HEK293 (cell line): ENCODE results near the gene SMO.

Experiments
- GLIS2 ChIP-seq: fragments of 450-650 bp; formaldehyde crosslinking; IDR thresholded peaks from 2 replicates; pipeline ENCODE4 v1.5.1; 2016; ENCODE audit warnings: missing biosample characterization, missing genetic modification characterization
- HOXD13 ChIP-seq: sonication (generic); formaldehyde crosslinking; IDR thresholded peaks from 2 replicates; pipeline ENCODE4 v1.8.0; 2022; ENCODE audit warnings: missing genetic modification reagents, borderline replicate concordance
- KLF1 ChIP-seq: fragments of 450-650 bp; formaldehyde crosslinking; IDR thresholded peaks from 2 replicates; pipeline ENCODE4 v1.5.1; 2016; ENCODE audit warnings: missing biosample characterization, missing genetic modification characterization
- KLF9 ChIP-seq: fragments of 450-650 bp; formaldehyde crosslinking; IDR thresholded peaks from 2 replicates; pipeline ENCODE4 v1.5.1; 2016; ENCODE audit warnings: missing biosample characterization, missing genetic modification characterization, low read depth
- REPIN1 ChIP-seq: fragments of 450-650 bp; formaldehyde crosslinking; IDR thresholded peaks from 2 replicates; pipeline ENCODE4 v1.5.1; 2017; ENCODE audit warnings: missing biosample characterization, missing genetic modification characterization, low read depth
- SCRT2 ChIP-seq: fragments of 450-650 bp; formaldehyde crosslinking; IDR thresholded peaks from 2 replicates; pipeline ENCODE4 v1.5.1; 2016; ENCODE audit warnings: missing biosample characterization, missing genetic modification characterization
- SP2 ChIP-seq: fragments of 450-650 bp; formaldehyde crosslinking; IDR thresholded peaks from 2 replicates; pipeline ENCODE4 v1.5.1; 2016; ENCODE audit warnings: missing biosample characterization, missing genetic modification characterization
- YY2 ChIP-seq: fragments of 450-650 bp; formaldehyde crosslinking; IDR thresholded peaks from 2 replicates; pipeline ENCODE4 v1.5.1; 2016; ENCODE audit warnings: missing biosample characterization, missing genetic modification characterization
- ZBTB17 ChIP-seq: fragments of 450-650 bp; formaldehyde crosslinking; IDR thresholded peaks from 2 replicates; pipeline ENCODE4 v1.5.1; 2016; ENCODE audit warnings: missing biosample characterization, missing genetic modification characterization
- ZBTB20 ChIP-seq: fragments of 450-650 bp; formaldehyde crosslinking; IDR thresholded peaks from 2 replicates; pipeline ENCODE4 v1.5.1; 2016; ENCODE audit warnings: missing biosample characterization, missing genetic modification characterization
- ZNF112 ChIP-seq: fragments of 450-650 bp; formaldehyde crosslinking; IDR thresholded peaks from 2 replicates; pipeline ENCODE4 v1.5.0; 2017; ENCODE audit warnings: missing biosample characterization, missing genetic modification characterization
- ZNF140 ChIP-seq: fragments of 450-650 bp; formaldehyde crosslinking; IDR thresholded peaks from 2 replicates; pipeline ENCODE4 v1.5.1; 2016; ENCODE audit warnings: missing biosample characterization, missing genetic modification characterization
- ZNF2 ChIP-seq: fragments of 450-650 bp; formaldehyde crosslinking; IDR thresholded peaks from 2 replicates; pipeline ENCODE4 v1.5.1; 2016; ENCODE audit warnings: missing biosample characterization, missing genetic modification characterization
- ZNF223 ChIP-seq: fragments of 450-650 bp; formaldehyde crosslinking; IDR thresholded peaks from 2 replicates; pipeline ENCODE4 v1.5.1; 2016; ENCODE audit warnings: missing biosample characterization, missing genetic modification characterization
- ZNF23 ChIP-seq: fragments of 450-650 bp; formaldehyde crosslinking; IDR thresholded peaks from 2 replicates; pipeline ENCODE4 v1.5.1; 2016; ENCODE audit warnings: missing biosample characterization, missing genetic modification characterization, borderline replicate concordance
- ZNF274 ChIP-seq, 2 experiments: fragments of 200-500 bp in 1 of 2; fragments of 450-650 bp in 1 of 2; sonication (Bioruptor generic) in 1 of 2; formaldehyde crosslinking in 1 of 2; IDR thresholded peaks; 2 replicates each; pipeline versions ENCODE4 v1.5.1 to v1.6.1; 2014 to 2016; ENCODE audit warnings: borderline replicate concordance in 1 of 2, inconsistent platforms in 1 of 2, low read length in 1 of 2, missing biosample characterization in 1 of 2, missing genetic modification characterization in 1 of 2
- ZNF335 ChIP-seq: fragments of 450-650 bp; formaldehyde crosslinking; conservative IDR thresholded peaks from 2 replicates; pipeline ENCODE4 v1.5.1; 2016; ENCODE audit warnings: missing biosample characterization, missing genetic modification characterization
- ZNF341 ChIP-seq: fragments of 450-650 bp; formaldehyde crosslinking; IDR thresholded peaks from 2 replicates; pipeline ENCODE4; 2016; ENCODE audit warnings: low read depth, missing biosample characterization, missing genetic modification characterization
- ZNF354C ChIP-seq: fragments of 450-650 bp; formaldehyde crosslinking; IDR thresholded peaks from 2 replicates; pipeline ENCODE4 v1.5.1; 2016; ENCODE audit warnings: missing biosample characterization, missing genetic modification characterization, low read depth, borderline replicate concordance
- ZNF510 ChIP-seq: fragments of 450-650 bp; formaldehyde crosslinking; IDR thresholded peaks from 2 replicates; pipeline ENCODE4 v1.5.1; 2018; ENCODE audit warnings: mild to moderate bottlenecking, missing genetic modification characterization, missing biosample characterization; ENCODE audit not compliant: insufficient replicate concordance
- ZNF514 ChIP-seq: fragments of 450-650 bp; formaldehyde crosslinking; IDR thresholded peaks from 2 replicates; pipeline ENCODE4 v1.5.1; 2016; ENCODE audit warnings: missing biosample characterization, missing genetic modification characterization
- ZNF560 ChIP-seq: fragments of 450-650 bp; formaldehyde crosslinking; IDR thresholded peaks from 2 replicates; pipeline ENCODE4 v1.5.1; 2017; ENCODE audit warnings: missing biosample characterization, missing genetic modification characterization, borderline replicate concordance
- ZNF600 ChIP-seq: fragments of 450-650 bp; formaldehyde crosslinking; IDR thresholded peaks from 2 replicates; pipeline ENCODE4 v1.5.1; 2016; ENCODE audit warnings: missing biosample characterization, missing genetic modification characterization
- ZNF624 ChIP-seq: fragments of 450-650 bp; formaldehyde crosslinking; IDR thresholded peaks from 2 replicates; pipeline ENCODE4 v1.5.1; 2017; ENCODE audit warnings: missing biosample characterization, missing genetic modification characterization
- ZNF629 ChIP-seq: fragments of 450-650 bp; formaldehyde crosslinking; IDR thresholded peaks from 2 replicates; pipeline ENCODE4 v1.5.1; 2017; ENCODE audit warnings: missing biosample characterization, missing genetic modification characterization
- ZNF76 ChIP-seq: fragments of 450-650 bp; formaldehyde crosslinking; IDR thresholded peaks from 2 replicates; pipeline ENCODE4; 2016; ENCODE audit warnings: low read depth, missing biosample characterization, missing genetic modification characterization, borderline replicate concordance
- ZNF791 ChIP-seq: fragments of 450-650 bp; formaldehyde crosslinking; IDR thresholded peaks from 2 replicates; pipeline ENCODE4 v1.5.1; 2016; ENCODE audit warnings: missing biosample characterization, missing genetic modification characterization
- ZSCAN30 ChIP-seq: fragments of 450-650 bp; IDR thresholded peaks from 2 replicates; pipeline ENCODE4 v1.5.1; 2018; ENCODE audit warnings: missing biosample characterization, mild to moderate bottlenecking, missing genetic modification characterization, moderate library complexity
- TF ChIP-seq, protein P1 (sequence below): fragments of 450-650 bp; formaldehyde crosslinking; IDR thresholded peaks from 2 replicates; pipeline ENCODE4 v1.5.1; 2016; ENCODE audit warnings: missing biosample characterization, missing genetic modification characterization
- TF ChIP-seq, protein P2 (sequence below): fragments of 450-650 bp; formaldehyde crosslinking; IDR thresholded peaks from 2 replicates; pipeline ENCODE4 v1.5.1; 2016; ENCODE audit warnings: missing biosample characterization, missing genetic modification characterization
- TF ChIP-seq, protein P3 (sequence below): fragments of 450-650 bp; formaldehyde crosslinking; IDR thresholded peaks from 2 replicates; pipeline ENCODE4 v1.5.1; 2016; ENCODE audit warnings: missing biosample characterization, missing genetic modification characterization
- TF ChIP-seq, protein P4 (sequence below): fragments of 450-650 bp; formaldehyde crosslinking; IDR thresholded peaks from 2 replicates; pipeline ENCODE4 v1.5.1; 2017; ENCODE audit warnings: missing biosample characterization, missing genetic modification characterization

SMO gene

DNA sequence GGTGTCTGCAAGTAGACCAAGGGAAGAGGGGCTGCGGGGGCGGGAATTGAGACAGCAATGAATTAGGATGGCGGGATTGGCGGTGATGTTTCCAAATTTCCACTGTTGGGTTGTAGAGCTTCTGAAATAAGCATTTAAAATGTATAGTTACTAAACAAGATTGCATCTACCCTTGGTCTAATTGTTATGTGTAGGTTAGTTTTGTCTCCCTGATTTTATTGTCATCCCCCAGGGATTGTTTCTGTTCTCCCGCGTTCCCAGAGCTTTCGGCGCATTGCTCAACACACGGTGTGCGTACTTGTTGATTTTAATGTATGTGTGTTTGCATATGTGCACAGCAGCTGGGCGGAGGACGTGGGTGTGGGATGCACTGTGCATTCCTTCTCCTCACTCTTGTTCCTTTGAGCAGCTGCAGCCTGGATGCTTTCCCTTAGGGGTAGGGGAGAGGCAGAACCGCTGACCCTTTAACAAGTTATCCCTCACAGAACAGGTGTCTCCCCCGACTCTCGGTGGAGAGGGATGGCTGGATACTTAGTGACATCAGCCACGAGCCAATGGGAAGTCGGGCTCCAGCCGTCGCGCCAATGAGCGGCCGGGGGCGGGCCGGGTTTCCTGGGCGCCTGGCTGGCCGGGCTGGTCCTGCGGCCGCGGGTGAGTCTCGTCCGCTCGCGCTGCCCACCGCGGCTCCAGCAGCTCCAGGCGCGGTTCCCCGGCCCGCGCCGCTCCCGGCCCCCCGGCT, 44.2 kb upstream of the SMO start, which contains the start of gene TSPAN33 (continued):
- TF ChIP-seq, protein P1, sequence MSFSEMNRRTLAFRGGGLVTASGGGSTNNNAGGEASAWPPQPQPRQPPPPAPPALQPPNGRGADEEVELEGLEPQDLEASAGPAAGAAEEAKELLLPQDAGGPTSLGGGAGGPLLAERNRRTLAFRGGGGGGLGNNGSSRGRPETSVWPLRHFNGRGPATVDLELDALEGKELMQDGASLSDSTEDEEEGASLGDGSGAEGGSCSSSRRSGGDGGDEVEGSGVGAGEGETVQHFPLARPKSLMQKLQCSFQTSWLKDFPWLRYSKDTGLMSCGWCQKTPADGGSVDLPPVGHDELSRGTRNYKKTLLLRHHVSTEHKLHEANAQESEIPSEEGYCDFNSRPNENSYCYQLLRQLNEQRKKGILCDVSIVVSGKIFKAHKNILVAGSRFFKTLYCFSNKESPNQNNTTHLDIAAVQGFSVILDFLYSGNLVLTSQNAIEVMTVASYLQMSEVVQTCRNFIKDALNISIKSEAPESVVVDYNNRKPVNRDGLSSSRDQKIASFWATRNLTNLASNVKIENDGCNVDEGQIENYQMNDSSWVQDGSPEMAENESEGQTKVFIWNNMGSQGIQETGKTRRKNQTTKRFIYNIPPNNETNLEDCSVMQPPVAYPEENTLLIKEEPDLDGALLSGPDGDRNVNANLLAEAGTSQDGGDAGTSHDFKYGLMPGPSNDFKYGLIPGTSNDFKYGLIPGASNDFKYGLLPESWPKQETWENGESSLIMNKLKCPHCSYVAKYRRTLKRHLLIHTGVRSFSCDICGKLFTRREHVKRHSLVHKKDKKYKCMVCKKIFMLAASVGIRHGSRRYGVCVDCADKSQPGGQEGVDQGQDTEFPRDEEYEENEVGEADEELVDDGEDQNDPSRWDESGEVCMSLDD, result peak; percentile 56; the same call in 1 of the 2 replicates
- TF ChIP-seq ZNF624 (tag by site-specific recombination) (0 out of 2 replicates have a peak, but pooled peaks have one; percentile 66), ZNF140 (tag by site-specific recombination) (no peak), YY2 (tag by site-specific recombination) (no peak), ZNF629 (tag by site-specific recombination) (peak; percentile 22; the same call in 1 of the 2 replicates), ZNF354C (tag by site-specific recombination) (no peak), SP2 (peak; percentile 70), ZNF274 (IDR thresholded peaks at IDR 0.05; ENCODE audit: low read length) (no peak), ZNF274 (tag by site-specific recombination; IDR thresholded peaks at IDR 0.05; ENCODE audit: borderline replicate concordance) (no peak), ZBTB17 (tag by site-specific recombination) (peak; percentile 89), ZNF514 (tag by site-specific recombination) (no peak), ZSCAN30 (tag by site-specific recombination) (0 out of 2 replicates have a peak, but pooled peaks have one; percentile 8), ZNF23 (tag by site-specific recombination) (no peak), ZNF335 (tag by site-specific recombination) (peak; percentile 72), ZNF560 (tag by site-specific recombination) (no peak), ZNF223 (tag by site-specific recombination) (no peak), ZNF791 (tag by site-specific recombination) (no peak), KLF1 (tag by site-specific recombination) (peak; percentile 28; the same call in 1 of the 2 replicates), ZNF2 (tag by site-specific recombination) (peak; percentile 78), REPIN1 (tag by site-specific recombination) (no peak), ZNF341 (peak; percentile 45), ZBTB20 (tag by site-specific recombination) (peak; percentile 50; the same call in 1 of the 2 replicates), ZNF510 (no peak), GLIS2 (tag by site-specific recombination) (peak; percentile 39; the same call in 1 of the 2 replicates), KLF9 (tag by site-specific recombination) (peak; percentile 19; the same call in 1 of the 2 replicates), HOXD13 (CRISPR knock-in tag) (no peak), ZNF112 (tag by site-specific recombination) (no peak), SCRT2 (tag by site-specific recombination) (peak; percentile 100), ZNF600 (tag by site-specific recombination) (peak; percentile 96), ZNF76 (tag by site-specific recombination) (peak; percentile 48; the same call in 1 of the 2 replicates)
- TF ChIP-seq, protein P2, sequence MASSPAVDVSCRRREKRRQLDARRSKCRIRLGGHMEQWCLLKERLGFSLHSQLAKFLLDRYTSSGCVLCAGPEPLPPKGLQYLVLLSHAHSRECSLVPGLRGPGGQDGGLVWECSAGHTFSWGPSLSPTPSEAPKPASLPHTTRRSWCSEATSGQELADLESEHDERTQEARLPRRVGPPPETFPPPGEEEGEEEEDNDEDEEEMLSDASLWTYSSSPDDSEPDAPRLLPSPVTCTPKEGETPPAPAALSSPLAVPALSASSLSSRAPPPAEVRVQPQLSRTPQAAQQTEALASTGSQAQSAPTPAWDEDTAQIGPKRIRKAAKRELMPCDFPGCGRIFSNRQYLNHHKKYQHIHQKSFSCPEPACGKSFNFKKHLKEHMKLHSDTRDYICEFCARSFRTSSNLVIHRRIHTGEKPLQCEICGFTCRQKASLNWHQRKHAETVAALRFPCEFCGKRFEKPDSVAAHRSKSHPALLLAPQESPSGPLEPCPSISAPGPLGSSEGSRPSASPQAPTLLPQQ, result no peak
- TF ChIP-seq, protein P3, sequence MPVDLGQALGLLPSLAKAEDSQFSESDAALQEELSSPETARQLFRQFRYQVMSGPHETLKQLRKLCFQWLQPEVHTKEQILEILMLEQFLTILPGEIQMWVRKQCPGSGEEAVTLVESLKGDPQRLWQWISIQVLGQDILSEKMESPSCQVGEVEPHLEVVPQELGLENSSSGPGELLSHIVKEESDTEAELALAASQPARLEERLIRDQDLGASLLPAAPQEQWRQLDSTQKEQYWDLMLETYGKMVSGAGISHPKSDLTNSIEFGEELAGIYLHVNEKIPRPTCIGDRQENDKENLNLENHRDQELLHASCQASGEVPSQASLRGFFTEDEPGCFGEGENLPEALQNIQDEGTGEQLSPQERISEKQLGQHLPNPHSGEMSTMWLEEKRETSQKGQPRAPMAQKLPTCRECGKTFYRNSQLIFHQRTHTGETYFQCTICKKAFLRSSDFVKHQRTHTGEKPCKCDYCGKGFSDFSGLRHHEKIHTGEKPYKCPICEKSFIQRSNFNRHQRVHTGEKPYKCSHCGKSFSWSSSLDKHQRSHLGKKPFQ (tag by site-specific recombination), result peak; percentile 60; the same call in 1 of the 2 replicates
- TF ChIP-seq, protein P4, sequence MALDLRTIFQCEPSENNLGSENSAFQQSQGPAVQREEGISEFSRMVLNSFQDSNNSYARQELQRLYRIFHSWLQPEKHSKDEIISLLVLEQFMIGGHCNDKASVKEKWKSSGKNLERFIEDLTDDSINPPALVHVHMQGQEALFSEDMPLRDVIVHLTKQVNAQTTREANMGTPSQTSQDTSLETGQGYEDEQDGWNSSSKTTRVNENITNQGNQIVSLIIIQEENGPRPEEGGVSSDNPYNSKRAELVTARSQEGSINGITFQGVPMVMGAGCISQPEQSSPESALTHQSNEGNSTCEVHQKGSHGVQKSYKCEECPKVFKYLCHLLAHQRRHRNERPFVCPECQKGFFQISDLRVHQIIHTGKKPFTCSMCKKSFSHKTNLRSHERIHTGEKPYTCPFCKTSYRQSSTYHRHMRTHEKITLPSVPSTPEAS (tag by site-specific recombination), result peak; percentile 51
